CD1c-positive myeloid dendritic cell (primary cell): ENCODE measurements around the gene SMIM41.

ENCODE experiments used
- DNase-seq: peaks from one replicate; pipeline ENCODE4 v3.0.0-alpha.2; 2016; ENCODE audit errors: extremely low spot score

Gene SMIM41

GRCh38 chr12:52079576-52080402 is at the start of gene SMIM41:
Gene SMIM41, plus strand, starts transcription at chr12:52079704. Its CDS starts 76 bp downstream, at chr12:52079780.
- DNase-seq, result no peak

GRCh38 chr12:52032446-52032803 is 47.1 kb upstream of the SMIM41 start:
- DNase-seq, result no peak

- DNase-seq, result peak; percentile 97
Measured at GRCh38 chr12:52032804-52033445, 46.6 kb upstream of the SMIM41 start.

- no peak for DNase-seq
Measured at GRCh38 chr12:52033446-52034140, 45.9 kb upstream of the SMIM41 start.

- no peak for DNase-seq
Measured at GRCh38 chr12:52035190-52035589, 44.3 kb upstream of the SMIM41 start.

- DNase-seq, result no peak
Measured at GRCh38 chr12:52035926-52036325, 43.6 kb upstream of the SMIM41 start.

GRCh38 chr12:52036587-52037171 is 42.8 kb upstream of the SMIM41 start:
- peak; percentile 88 for DNase-seq

- DNase-seq, result no peak
Measured at GRCh38 chr12:52037248-52037861, 42.1 kb upstream of the SMIM41 start.

- peak; percentile 39 for DNase-seq
Measured at GRCh38 chr12:52038447-52038846, 41.1 kb upstream of the SMIM41 start.

- DNase-seq, result no peak
Measured at GRCh38 chr12:52041035-52041434, 38.5 kb upstream of the SMIM41 start.

GRCh38 chr12:52041695-52042123 is 37.8 kb upstream of the SMIM41 start:
- DNase-seq, result peak; percentile 12

GRCh38 chr12:52042706-52043385 is 36.7 kb upstream of the SMIM41 start:
- no peak for DNase-seq

GRCh38 chr12:52043386-52044212 is 35.9 kb upstream of the SMIM41 start:
- no peak for DNase-seq

- no peak for DNase-seq
Measured at GRCh38 chr12:52044292-52044983, 35.1 kb upstream of the SMIM41 start.

GRCh38 chr12:52045794-52046199 is 33.7 kb upstream of the SMIM41 start:
- peak; percentile 85 for DNase-seq

- DNase-seq, result no peak
Measured at GRCh38 chr12:52046859-52047258, 32.6 kb upstream of the SMIM41 start.

GRCh38 chr12:52049286-52049685 is 30.2 kb upstream of the SMIM41 start:
- no peak for DNase-seq

- DNase-seq, result no peak
Measured at GRCh38 chr12:52049688-52050087, 29.8 kb upstream of the SMIM41 start.

GRCh38 chr12:52050116-52050757 is 29.3 kb upstream of the SMIM41 start:
- peak; percentile 74 for DNase-seq
